GM23338 (cell line): ENCODE results near the gene KATNAL2. TPM values are rescaled to one million over a fixed set of nuclear protein-coding genes. Genes with fewer than 3 reads are reported as not detected.

Source experiments
- polyA plus RNA-seq: library from polyadenylated mRNA; unstranded; fragments of >200 nt; fragmentation: Nextera tagmentation; extraction: Ambion mirVana; gene quantifications from 2 replicates; pipeline ENCODE4 v1.2.1, GENCODE V29; 2016
- small RNA-seq: library from RNA; depleted of rRNA; stranded (forward); fragments of <200 nt; gene quantifications from one replicate; pipeline ENCODE3, GENCODE V24; 2014; ENCODE audit warnings: low replicate concordance
- total RNA-seq: library from RNA; depleted of rRNA; stranded (reverse); fragments of >200 nt; shearing (Covaris generic); gene quantifications from 2 replicates; pipeline ENCODE4 v1.2.3, GENCODE V29; 2014; rRNA removed

KATNAL2 gene
- total and polyA plus RNA-seq, 2 experiments from 2014 or later, result 11.8 TPM

Small RNA genes lying within 50 kb of the gene (small RNA-seq; reads per million reads assigned to genes)
- not detected for gene AC012254.4

Other genes with a start within 250 kb of the KATNAL2 start
- 4.8 and 7.0 TPM in 2 replicates for gene ST8SIA5, start 160.5 kb upstream of the KATNAL2 start, total RNA-seq
- gene ST8SIA5, start 160.5 kb upstream of the KATNAL2 start, polyA plus RNA-seq, result 3.0 and 3.3 TPM in 2 replicates
- gene PIAS2, start 95 bp upstream of the KATNAL2 start, total RNA-seq, result 54.1 and 54.2 TPM in 2 replicates
- 27.5 and 30.3 TPM in 2 replicates for gene PIAS2, start 95 bp upstream of the KATNAL2 start, polyA plus RNA-seq
- not detected in 2 replicates for gene ELOA2, start 118.0 kb downstream of the KATNAL2 start, total RNA-seq
- gene ELOA2, start 118.0 kb downstream of the KATNAL2 start, polyA plus RNA-seq, result 0.17 TPM in 1 of 2 replicates, not detected in the other
- 26.8 and 32.2 TPM in 2 replicates for gene HDHD2, start 232.9 kb downstream of the KATNAL2 start, total RNA-seq
- 17.3 and 25.9 TPM in 2 replicates for gene HDHD2, start 232.9 kb downstream of the KATNAL2 start, polyA plus RNA-seq